Loucy (cell line): ENCODE measurements around the gene LTB4R2.

ENCODE experiments used
- H2AFZ ChIP-seq: fragments of 200-600 bp; sonication (generic); 2 replicates; pipeline ENCODE4 v1.6.0; 2016; ENCODE audit warnings: antibody characterized with exemption, mild to moderate bottlenecking, low read length, moderate library complexity
- H3F3A ChIP-seq: fragments of 200-600 bp; 2 replicates; pipeline ENCODE4 v1.6.0; 2016; ENCODE audit warnings: antibody characterized with exemption, low read depth, mild to moderate bottlenecking
- H3K27me3 ChIP-seq: fragments of 200-600 bp; sonication (generic); 2 replicates; pipeline ENCODE4 v1.6.1; 2014; ENCODE audit warnings: low read length, mild to moderate bottlenecking; ENCODE audit not compliant: insufficient read depth, poor library complexity, severe bottlenecking
- H3K36me3 ChIP-seq: fragments of 200-600 bp; sonication (generic); 2 replicates; pipeline ENCODE4 v1.6.1; 2016; ENCODE audit warnings: low read length; ENCODE audit not compliant: insufficient read depth
- H3K4me1 ChIP-seq: fragments of 200-600 bp; sonication (generic); 2 replicates; pipeline ENCODE4 v1.5.1; 2014; ENCODE audit warnings: low read length, mild to moderate bottlenecking; ENCODE audit not compliant: insufficient read depth, poor library complexity, severe bottlenecking
- H3K4me2 ChIP-seq: fragments of 200-600 bp; sonication (generic); 2 replicates; pipeline ENCODE4 v1.6.0; 2014; ENCODE audit warnings: antibody characterized with exemption, low read length, low read depth, mild to moderate bottlenecking; ENCODE audit not compliant: poor library complexity, severe bottlenecking
- H3K4me3 ChIP-seq: fragments of 200-600 bp; sonication (generic); 2 replicates; pipeline ENCODE4 v1.5.1; 2014; ENCODE audit warnings: low read length, mild to moderate bottlenecking, mixed read lengths; ENCODE audit not compliant: poor library complexity, severe bottlenecking
- H3K79me2 ChIP-seq: fragments of 200-600 bp; sonication (generic); 2 replicates; pipeline ENCODE4 v1.6.1; 2014; ENCODE audit warnings: low read length; ENCODE audit not compliant: insufficient read depth
- H3K9ac ChIP-seq: fragments of 200-600 bp; sonication (generic); 2 replicates; pipeline ENCODE4 v1.6.0; 2014; ENCODE audit warnings: mild to moderate bottlenecking, low read depth, low read length, moderate library complexity; ENCODE audit not compliant: poor library complexity, severe bottlenecking
- H3K9me2 ChIP-seq: fragments of 200-600 bp; sonication (generic); replicated peaks from 2 replicates; pipeline ENCODE4 v1.6.1; 2016; ENCODE audit warnings: low read depth, low read length, mixed read lengths
- H3K9me3 ChIP-seq: fragments of 200-600 bp; sonication (generic); 2 replicates; pipeline ENCODE4 v1.6.1; 2014; ENCODE audit warnings: mild to moderate bottlenecking, antibody characterized with exemption, low read length, low read depth; ENCODE audit not compliant: insufficient read depth
- H4K20me1 ChIP-seq: fragments of 200-600 bp; sonication (generic); 2 replicates; pipeline ENCODE4 v1.6.0; 2014; ENCODE audit warnings: antibody characterized with exemption, low read length, mild to moderate bottlenecking; ENCODE audit not compliant: insufficient read depth, poor library complexity, severe bottlenecking
- EZH2phosphoT487 ChIP-seq: fragments of 200-600 bp; IDR thresholded peaks from 2 replicates; pipeline ENCODE4 v1.6.1; 2018; ENCODE audit warnings: antibody characterized with exemption, mild to moderate bottlenecking, moderate library complexity, borderline replicate concordance
- TF ChIP-seq, protein P1 (sequence below): fragments of 200-600 bp; sonication (generic); conservative IDR thresholded peaks from 2 replicates; pipeline ENCODE4 v1.5.1; 2014; ENCODE audit warnings: mild to moderate bottlenecking, antibody characterized with exemption, low read length

Gene LTB4R2

DNA sequence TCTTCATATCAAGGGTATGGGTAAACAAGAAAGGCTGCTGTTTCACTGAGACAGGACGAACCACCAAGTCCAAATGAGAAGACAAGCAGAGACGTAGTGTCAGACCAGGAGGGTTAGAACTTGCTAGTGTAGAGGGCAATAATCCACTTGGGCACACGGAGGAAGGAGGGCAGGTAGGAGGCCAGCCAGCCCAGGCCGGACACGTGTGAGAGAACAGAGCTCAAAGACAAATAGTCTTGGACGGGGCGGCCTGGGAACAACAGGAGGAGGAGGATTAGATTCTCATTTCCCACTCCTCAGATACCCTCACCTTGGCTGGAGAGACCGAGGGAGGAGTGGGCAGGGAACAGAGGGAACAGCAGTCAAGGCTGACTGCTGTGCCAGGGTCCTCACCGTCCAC is 19.2 kb upstream of the LTB4R2 start:
- no peak overlapping the region for H2AFZ ChIP-seq
- H3K36me3 ChIP-seq, result peaks cover 4% of the 10 kb centered on the region; the same call in 1 of the 2 replicates
- no peaks in the 10 kb centered on the region for H3K9me2 ChIP-seq
- no peaks in the 10 kb centered on the region for H3F3A ChIP-seq
- no peak overlapping the region for H3K4me3 ChIP-seq
- H3K4me1 ChIP-seq, result no peaks in the 10 kb centered on the region
- no peaks in the 10 kb centered on the region for H4K20me1 ChIP-seq
- no peaks in the 10 kb centered on the region for H3K79me2 ChIP-seq
- H3K9me3 ChIP-seq, result no peaks in the 10 kb centered on the region
- no peak for TF ChIP-seq EZH2phosphoT487
- TF ChIP-seq, protein P1, sequence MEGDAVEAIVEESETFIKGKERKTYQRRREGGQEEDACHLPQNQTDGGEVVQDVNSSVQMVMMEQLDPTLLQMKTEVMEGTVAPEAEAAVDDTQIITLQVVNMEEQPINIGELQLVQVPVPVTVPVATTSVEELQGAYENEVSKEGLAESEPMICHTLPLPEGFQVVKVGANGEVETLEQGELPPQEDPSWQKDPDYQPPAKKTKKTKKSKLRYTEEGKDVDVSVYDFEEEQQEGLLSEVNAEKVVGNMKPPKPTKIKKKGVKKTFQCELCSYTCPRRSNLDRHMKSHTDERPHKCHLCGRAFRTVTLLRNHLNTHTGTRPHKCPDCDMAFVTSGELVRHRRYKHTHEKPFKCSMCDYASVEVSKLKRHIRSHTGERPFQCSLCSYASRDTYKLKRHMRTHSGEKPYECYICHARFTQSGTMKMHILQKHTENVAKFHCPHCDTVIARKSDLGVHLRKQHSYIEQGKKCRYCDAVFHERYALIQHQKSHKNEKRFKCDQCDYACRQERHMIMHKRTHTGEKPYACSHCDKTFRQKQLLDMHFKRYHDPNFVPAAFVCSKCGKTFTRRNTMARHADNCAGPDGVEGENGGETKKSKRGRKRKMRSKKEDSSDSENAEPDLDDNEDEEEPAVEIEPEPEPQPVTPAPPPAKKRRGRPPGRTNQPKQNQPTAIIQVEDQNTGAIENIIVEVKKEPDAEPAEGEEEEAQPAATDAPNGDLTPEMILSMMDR, result no peak
- no peaks in the 10 kb centered on the region for H3K27me3 ChIP-seq
- H3K9ac ChIP-seq, result no peak overlapping the region
- no peak overlapping the region for H3K4me2 ChIP-seq

DNA sequence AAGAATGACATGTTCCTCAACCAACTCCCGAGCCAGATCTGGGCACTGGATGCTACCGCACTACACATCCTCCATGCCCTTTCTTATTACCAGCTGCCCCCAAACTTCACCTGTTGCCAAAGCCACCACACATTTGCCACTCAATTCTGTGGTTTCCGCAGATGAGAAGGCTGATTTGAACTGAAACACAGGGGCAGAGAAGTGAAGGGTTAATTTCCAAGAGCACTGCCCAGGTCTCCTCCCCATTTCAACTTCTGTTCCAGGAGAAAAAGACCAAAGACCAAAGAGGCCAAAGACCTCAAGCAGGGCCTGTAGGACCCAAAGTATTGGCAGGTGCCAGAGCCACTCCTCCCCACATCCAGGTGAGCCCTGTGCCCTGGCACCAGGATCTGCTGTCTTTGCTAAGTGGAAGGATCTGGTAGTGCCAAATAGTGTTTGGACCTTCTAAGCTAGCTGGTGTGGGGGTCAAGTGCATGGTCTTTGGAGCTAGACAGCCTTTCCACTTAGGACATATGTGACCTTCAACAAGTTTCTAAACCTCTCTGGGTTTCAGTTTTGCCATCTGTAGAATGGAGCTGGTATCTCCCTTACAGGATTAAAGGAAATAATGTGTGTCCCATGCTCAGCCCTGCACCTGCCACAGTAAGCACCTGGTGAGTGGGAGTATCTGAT is 18.4 kb upstream of the LTB4R2 start:
- H3K9ac ChIP-seq, result no peak overlapping the region
- no peaks in the 10 kb centered on the region for H3K79me2 ChIP-seq
- TF ChIP-seq, protein P1, result no peak
- TF ChIP-seq EZH2phosphoT487, result no peak
- H3K9me3 ChIP-seq, result no peaks in the 10 kb centered on the region
- H3K9me2 ChIP-seq, result no peaks in the 10 kb centered on the region
- H3K4me1 ChIP-seq, result no peaks in the 10 kb centered on the region
- no peak overlapping the region for H3K4me3 ChIP-seq
- no peak overlapping the region for H2AFZ ChIP-seq
- H3K27me3 ChIP-seq, result no peaks in the 10 kb centered on the region
- H3K36me3 ChIP-seq, result peaks cover 4% of the 10 kb centered on the region; the same call in 1 of the 2 replicates
- H3K4me2 ChIP-seq, result no peak overlapping the region
- H4K20me1 ChIP-seq, result no peaks in the 10 kb centered on the region
- H3F3A ChIP-seq, result no peaks in the 10 kb centered on the region

DNA sequence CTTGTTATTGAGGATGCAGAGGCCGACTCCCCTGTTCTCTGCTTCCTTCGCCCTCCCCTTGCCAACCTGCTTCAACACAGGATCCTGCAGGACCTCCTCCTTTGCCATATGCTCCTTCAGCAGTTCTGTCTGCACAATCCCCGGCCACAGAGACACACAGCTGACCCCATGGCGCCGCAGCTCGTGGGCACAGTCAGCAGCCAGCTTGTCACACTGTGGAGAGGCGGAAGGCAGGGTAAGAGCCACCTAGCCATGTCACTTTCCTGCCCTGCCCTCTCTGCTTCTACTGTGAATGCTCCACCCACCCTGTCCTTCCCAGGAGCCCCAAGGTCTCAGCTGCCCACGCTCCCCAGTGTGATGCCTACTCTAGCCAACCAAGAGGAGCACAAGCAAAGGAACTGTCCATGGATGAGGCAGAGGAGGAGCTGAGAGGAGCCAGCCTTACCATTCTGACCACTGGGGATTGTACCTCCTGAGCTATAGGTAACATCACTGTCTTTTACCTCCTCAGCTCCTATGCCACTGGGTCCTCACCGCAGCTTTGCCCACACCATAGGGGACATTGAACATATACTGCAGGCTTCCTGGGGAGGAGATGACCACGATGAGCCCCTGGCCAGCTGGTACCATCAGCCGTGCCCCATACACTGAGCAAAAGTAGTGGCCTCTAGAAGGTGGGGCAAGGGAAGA is 17.7 kb upstream of the LTB4R2 start:
- no peaks in the 10 kb centered on the region for H4K20me1 ChIP-seq
- H3K79me2 ChIP-seq, result no peaks in the 10 kb centered on the region
- no peaks in the 10 kb centered on the region for H3K9me3 ChIP-seq
- no peak overlapping the region for H2AFZ ChIP-seq
- no peak overlapping the region for H3K4me3 ChIP-seq
- no peak for TF ChIP-seq EZH2phosphoT487
- TF ChIP-seq, protein P1, result no peak
- H3K4me2 ChIP-seq, result no peak overlapping the region
- H3F3A ChIP-seq, result no peaks in the 10 kb centered on the region
- no peaks in the 10 kb centered on the region for H3K9me2 ChIP-seq
- no peak overlapping the region for H3K9ac ChIP-seq
- no peaks in the 10 kb centered on the region for H3K27me3 ChIP-seq
- H3K4me1 ChIP-seq, result peaks cover 4% of the 10 kb centered on the region
- H3K36me3 ChIP-seq, result peaks cover 4% of the 10 kb centered on the region; the same call in 1 of the 2 replicates
